HG03460 (cell line): ENCODE data around the gene CST11.

Experiments
- ATAC-seq: cut with Tn5 transposase; IDR thresholded peaks from one replicate; pipeline ENCODE4 v1.9.1; 2021; ENCODE audit not compliant: unreplicated experiment

The CST11 gene

GRCh38 chr20:23420943-23421931 is 31.4 kb downstream of the CST11 start, which contains the start of gene NAPB:
Gene NAPB, minus strand, starts transcription at chr20:23421488. Its CDS starts 86 bp downstream, at chr20:23421402.
- peak; percentile 94 for ATAC-seq

- no peak for ATAC-seq
These were observed 32.4 kb downstream of the CST11 start for GRCh38 chr20:23419995-23420901.

- no peak for ATAC-seq
These were observed 33.0 kb downstream of the CST11 start for GRCh38 chr20:23419657-23419994.

GRCh38 chr20:23417861-23418260 is 34.8 kb downstream of the CST11 start:
- no peak for ATAC-seq

GRCh38 chr20:23415959-23416583 is 36.6 kb downstream of the CST11 start:
- ATAC-seq = no peak

- no peak for ATAC-seq
These were observed 37.1 kb downstream of the CST11 start for GRCh38 chr20:23415555-23415954.

GRCh38 chr20:23414526-23415188 is 38.0 kb downstream of the CST11 start:
- no peak for ATAC-seq

GRCh38 chr20:23413862-23414422 is 38.7 kb downstream of the CST11 start:
- no peak for ATAC-seq

- no peak for ATAC-seq
These were observed 40.6 kb downstream of the CST11 start for GRCh38 chr20:23412026-23412425.

- ATAC-seq = no peak
These were observed 41.6 kb downstream of the CST11 start for GRCh38 chr20:23410916-23411695.

- no peak for ATAC-seq
These were observed 42.9 kb downstream of the CST11 start for GRCh38 chr20:23409800-23410199.

GRCh38 chr20:23408957-23409356 is 43.7 kb downstream of the CST11 start:
- ATAC-seq = no peak

- ATAC-seq = peak; percentile 78
These were observed 44.8 kb downstream of the CST11 start for GRCh38 chr20:23407781-23408464.

GRCh38 chr20:23406880-23407279 is 45.8 kb downstream of the CST11 start:
- ATAC-seq = no peak

- ATAC-seq = no peak
These were observed 48.5 kb downstream of the CST11 start for GRCh38 chr20:23404196-23404595.

GRCh38 chr20:23403751-23404150 is 48.9 kb downstream of the CST11 start:
- no peak for ATAC-seq

GRCh38 chr20:23401051-23401450 is 51.6 kb downstream of the CST11 start:
- no peak for ATAC-seq
